Measurements from ENCODE around the gene SUMF1.

Gene SUMF1

GRCh38 chr3:4466741-4467521 lies at the start of gene SUMF1:
Gene SUMF1 (minus strand): TSS chr3:4467269. CDS start chr3:4467245, 24 bp downstream.
- peak; percentile 85 for DNase-seq

DNA sequence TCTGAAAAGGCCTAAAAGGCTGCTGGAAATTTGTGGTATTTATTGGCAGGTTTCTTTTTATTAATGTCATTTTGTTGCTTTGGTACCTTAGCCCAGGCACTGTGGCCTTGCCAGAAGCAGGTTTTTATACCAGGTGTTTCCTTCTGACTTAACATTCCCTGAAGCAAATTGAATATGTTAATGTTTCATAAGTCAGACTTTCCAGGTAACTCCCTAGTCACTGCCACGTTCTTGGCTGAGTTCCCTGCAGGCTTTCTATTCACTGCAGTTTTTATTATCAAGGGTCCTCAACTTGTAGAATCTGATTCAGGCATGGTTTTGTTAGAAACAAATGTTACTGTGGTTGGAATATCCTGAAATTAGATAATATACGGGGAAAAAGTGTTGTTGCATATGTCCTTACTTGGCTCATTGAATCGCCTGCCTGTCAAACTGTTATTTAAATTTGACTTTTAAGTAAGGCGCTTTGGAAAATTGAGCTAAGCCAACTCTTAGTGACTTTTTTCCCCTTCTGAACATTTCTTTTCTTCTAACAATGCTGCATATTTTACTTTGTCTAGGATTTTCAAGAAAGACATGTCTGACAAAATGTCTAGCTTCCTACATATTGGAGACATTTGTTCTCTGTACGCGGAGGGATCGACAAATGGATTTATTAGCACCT lies 49.0 kb upstream of the SUMF1 start:
- DNase-seq: no peak

GRCh38 chr3:4514916-4515315 lies 47.8 kb upstream of the SUMF1 start:
- no peak for DNase-seq

GRCh38 chr3:4514321-4514720 lies 47.3 kb upstream of the SUMF1 start:
- no peak for DNase-seq

- no peak for DNase-seq
These were observed 46.0 kb upstream of the SUMF1 start for GRCh38 chr3:4512895-4513616.

DNA sequence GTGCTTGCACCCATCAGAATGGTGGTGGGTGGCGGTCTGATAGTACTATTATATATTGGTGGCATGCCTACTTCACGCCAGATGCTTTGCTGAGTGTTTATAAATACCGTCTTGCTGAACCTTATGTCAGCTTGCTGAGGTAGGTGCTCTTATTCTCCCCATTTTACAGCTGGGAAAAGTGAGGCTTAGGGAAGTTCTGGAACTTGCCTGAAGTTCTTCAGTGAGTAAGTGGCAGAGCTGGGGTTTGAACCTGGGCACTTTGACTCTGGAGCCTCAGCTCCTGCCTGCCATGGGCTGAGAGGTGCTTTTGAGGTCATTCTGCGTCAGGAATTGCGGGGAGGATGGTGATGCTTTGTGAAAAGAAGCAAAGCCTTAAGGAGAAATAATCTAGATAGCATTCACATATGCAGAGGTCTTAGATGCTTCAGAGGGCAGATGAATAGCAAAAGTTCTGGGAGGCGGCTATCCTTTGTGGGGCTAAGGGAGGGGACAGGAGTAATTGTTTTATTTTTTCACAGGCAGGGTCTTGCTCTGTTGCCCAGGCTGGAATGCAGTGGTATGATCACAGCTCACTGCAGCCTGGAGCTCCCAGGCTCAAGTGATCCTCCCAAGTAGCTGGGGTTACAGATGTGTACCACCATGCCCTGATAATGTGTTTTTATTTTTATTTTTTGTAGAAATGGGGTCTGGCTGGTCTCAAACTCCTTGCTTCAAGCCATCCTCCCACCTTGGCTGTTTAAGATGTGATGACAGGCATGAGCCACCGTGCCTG lies 44.6 kb upstream of the SUMF1 start:
- DNase-seq: no peak

- no peak for DNase-seq
These were observed 43.1 kb upstream of the SUMF1 start for GRCh38 chr3:4509983-4510755.

DNA sequence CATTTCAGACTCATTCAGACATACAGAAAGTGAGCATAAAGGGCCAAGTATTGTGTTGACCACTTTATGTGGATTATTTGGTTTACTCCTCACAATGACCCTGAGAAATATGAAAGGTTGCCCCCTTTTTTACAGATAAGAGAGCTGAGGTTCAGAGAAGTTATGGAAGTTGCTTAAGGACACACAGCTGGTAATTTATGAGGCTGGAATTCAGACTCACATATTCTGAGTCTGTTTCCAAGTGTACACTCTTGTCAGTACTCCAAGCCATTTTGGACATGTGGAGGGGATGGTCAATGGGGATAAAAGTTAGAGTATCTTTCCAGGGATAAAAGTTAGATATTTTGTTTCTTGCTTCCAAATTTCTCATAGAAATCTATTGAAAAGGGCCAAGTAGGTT lies 42.0 kb upstream of the SUMF1 start:
- no peak for DNase-seq

GRCh38 chr3:4508048-4508981 lies 41.2 kb upstream of the SUMF1 start:
- DNase-seq: peak; percentile 30

DNA sequence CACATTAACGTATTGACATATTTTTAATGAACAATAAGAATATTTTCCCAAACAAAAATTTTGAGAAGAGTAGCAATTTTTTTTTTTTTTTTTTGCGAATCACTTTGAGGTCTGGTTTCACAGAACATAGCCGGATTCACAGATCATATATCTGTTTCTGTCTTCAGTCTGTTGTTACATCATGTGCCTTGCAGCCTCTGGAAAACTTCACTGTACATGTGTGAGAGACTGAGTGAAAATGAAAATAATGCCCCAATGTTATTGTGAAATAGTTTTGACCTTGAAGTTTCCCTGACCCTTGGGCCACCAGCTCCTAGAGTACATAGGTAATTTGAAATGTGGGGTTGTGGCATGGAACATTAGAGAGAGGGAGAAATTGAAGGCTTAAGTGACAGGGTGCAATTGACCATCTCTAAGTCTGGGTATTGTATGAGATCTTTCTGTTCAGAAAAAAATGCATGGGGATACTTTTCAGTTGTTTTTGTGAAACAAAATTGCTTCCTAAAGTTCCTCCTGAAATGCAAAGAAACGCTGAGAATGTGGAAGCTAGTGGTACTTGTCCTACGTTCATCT lies 40.0 kb upstream of the SUMF1 start:
- peak; percentile 36 for DNase-seq

DNA sequence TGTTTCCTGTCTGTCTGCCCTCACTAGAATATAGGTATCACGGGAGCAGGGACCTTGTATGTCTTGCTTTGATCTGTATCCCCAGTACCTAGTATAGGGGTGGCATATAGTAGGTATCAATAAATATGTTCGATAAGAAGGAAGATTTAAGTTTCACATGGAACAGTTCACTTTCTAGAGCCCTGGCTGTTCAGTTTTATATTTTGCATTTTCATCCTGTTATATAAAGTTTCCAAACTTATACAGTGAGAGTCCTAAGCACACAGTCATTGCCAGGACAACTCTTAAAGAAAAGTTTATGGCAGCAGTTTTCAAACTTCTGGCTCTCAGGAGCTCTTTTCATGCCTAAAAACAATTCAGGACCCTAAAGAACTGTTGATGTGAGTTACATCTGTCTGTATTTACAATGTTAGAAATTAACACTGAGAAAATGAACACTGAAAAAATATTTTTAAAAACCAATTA lies 39.5 kb upstream of the SUMF1 start:
- no peak for DNase-seq

DNA sequence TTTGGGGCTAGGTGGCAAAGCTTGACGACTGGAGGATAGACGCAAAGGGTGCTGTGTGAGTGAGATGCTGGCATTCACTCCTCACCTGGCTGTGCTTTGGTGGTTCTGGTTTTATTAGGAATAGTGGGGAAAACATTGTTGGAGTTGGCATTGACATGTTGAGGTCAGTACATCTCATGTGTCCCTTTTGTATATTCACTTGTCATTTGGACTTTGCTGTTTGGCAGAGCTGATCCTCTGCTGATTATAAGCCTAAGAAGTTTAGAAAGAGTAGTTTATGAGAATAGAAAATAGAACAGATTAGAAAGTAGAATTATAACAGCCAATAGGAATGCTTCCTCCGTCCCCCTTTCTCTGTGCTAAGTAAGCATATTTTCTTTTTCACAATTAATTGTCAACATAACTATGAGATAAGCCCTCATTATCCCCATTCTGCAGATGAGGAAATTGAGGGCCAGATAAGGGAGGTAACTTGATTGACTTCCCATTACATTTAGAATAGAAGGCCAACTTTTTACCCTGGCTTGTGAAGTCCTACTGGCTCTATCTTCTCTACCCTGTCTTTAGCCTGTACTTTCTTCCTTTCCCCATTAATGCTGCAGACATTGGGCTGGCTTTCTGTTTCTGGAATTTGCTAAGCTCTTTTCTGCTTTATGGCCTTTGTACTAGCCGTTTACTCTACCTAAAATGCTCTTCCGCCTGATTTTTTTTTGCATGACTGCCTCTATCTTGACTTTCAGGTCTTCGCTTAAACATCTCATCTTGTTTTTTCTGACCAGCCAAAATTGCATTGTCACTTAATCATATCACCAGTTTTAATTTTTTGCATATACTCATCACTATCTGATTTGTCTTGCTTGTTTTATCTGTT lies 38.9 kb upstream of the SUMF1 start:
- DNase-seq: no peak

GRCh38 chr3:4504340-4505261 lies 37.5 kb upstream of the SUMF1 start:
- peak; percentile 35 for DNase-seq

- no peak for DNase-seq
These were observed 36.0 kb upstream of the SUMF1 start for GRCh38 chr3:4503050-4503449.

DNA sequence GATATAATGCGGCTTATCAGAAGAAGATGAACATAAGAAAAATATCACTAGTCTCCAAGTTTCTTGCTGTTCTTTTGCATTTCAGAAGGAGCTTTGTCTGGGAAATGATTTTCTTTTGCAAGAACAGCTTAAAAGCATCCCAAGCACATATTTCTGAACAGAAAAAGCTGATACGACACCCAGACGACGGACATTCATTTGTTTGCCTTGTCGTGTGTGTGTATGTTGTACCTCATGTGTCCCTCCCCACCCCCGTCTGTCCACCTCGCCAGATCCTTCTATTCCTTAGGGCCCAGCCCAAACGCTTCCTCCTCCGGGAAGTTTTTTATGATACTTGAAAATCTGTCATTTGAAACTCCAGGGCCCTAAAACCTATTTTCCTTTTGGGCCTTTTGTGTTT lies 34.9 kb upstream of the SUMF1 start:
- DNase-seq: no peak

DNA sequence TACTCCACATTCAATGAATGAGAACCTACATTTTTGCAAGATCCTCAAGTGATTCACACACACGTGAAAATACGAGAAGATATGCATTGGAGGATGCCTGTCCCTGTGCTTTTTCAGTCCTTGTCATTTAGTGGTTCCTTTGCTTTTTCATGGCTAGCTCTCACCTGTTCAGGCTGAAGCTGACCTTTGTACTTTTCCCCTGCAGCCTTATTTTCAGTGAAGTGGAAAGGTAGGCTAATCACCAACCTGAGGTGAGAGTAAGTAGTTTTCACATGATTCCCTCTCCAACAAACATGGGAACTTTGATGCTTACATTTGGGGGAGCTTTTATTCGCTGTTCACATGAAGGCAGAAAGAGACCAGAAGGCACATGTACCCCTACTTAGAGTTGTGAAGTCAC lies 34.4 kb upstream of the SUMF1 start:
- no peak for DNase-seq

DNA sequence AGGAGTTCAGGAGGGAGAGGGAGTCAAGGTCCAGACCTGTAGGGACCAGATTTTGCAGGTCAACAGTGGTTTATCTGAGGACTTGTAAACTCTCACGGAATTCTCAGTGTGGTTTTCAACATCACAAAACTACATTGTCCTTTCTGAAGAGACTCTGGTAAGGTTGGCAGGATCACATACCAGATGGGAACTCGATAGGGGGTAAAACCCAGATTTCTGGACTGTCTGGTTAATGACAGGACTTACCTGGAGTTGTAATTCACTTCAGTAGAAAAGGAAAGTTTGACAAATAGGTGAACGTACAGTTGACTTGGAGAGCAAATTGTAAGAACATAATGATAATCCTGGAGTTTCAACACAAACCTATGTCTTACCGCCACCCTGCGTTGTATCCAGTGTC lies 31.4 kb upstream of the SUMF1 start:
- no peak for DNase-seq

DNA sequence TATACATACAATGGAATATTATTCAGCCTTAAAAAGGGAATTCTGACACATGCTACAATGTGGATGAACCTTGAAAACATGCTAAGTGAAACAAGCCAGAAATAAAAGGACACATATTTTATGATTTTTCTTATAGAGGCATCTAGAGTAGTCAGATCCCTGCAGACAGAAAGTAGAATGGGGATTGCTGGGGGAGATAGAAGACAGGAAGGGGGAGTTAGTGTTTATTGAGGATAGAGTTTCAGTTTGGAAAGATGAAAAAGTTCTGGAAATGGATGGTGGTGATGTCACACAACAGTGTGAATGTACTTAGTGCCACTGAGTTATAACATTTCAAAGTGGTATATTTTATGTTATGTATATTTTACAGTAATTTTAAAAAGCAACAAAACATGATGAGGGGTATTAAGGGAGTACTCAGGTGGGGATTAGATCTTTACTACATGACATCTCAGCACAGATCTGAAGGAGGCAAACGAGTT lies 30.8 kb upstream of the SUMF1 start:
- no peak for DNase-seq

All from activated CD4-positive, alpha-beta T cell treated with anti-CD3 and anti-CD28 coated beads, Interleukin-2, Interleukin-6, amounts not matched to agents 100 ng/mL and 50 ng/mL, durations not matched to agents 16 hours and 8 hours (primary cell).